ENCODE measurements around the gene NLRC3. TPM values are rescaled to one million over a fixed set of nuclear protein-coding genes. Genes with fewer than 3 reads are reported as not detected.

NLRC3 gene
- under 0.01 TPM in 1 of 2 replicates, not detected in the other for total RNA-seq

GRCh38 chr16:3577302-3577752, at the start of gene NLRC3:
NLRC3 (minus strand) TSS chr16:3577403; CDS start chr16:3565036, 12,367 bp downstream.

GRCh38 chr16:3611146-3611975, 34.2 kb upstream of the NLRC3 start, which contains the start of gene SLX4:
SLX4 (minus strand) TSS chr16:3611606; CDS start chr16:3608964, 2,642 bp downstream.

GRCh38 chr16:3495176-3495575, 82.0 kb downstream of the NLRC3 start, which contains the start of gene C16orf90:
C16orf90 (minus strand) TSS chr16:3495489; CDS start chr16:3495421, 68 bp downstream.

Other genes starting within 250 kb of the NLRC3 start
- not detected in 2 replicates for gene OR2C1, start 221.5 kb downstream of the NLRC3 start, total RNA-seq
- gene ZSCAN32, start 176.4 kb downstream of the NLRC3 start, total RNA-seq, result 11.5 and 16.2 TPM in 2 replicates
- gene ZNF174, start 176.2 kb downstream of the NLRC3 start, total RNA-seq, result 10.3 and 15.7 TPM in 2 replicates
- 1.3 and 1.8 TPM in 2 replicates for gene ZNF597, start 133.9 kb downstream of the NLRC3 start, total RNA-seq
- 16.8 and 19.1 TPM in 2 replicates for gene NAA60, start 133.7 kb downstream of the NLRC3 start, total RNA-seq
- gene C16orf90, start 81.9 kb downstream of the NLRC3 start, total RNA-seq, result not detected in 2 replicates
- gene CLUAP1, start 76.4 kb downstream of the NLRC3 start, total RNA-seq, result 10.5 and 12.6 TPM in 2 replicates
- gene SLX4, start 34.2 kb upstream of the NLRC3 start, total RNA-seq, result 2.2 and 3.4 TPM in 2 replicates
- gene DNASE1, start 77.3 kb upstream of the NLRC3 start, total RNA-seq, result 6.0 and 10.8 TPM in 2 replicates
- 51.4 and 51.8 TPM in 2 replicates for gene TRAP1, start 140.1 kb upstream of the NLRC3 start, total RNA-seq

All from cardiac atrium fibroblast (primary cell).